GM18907 (cell line): ENCODE measurements around the gene OR51I2.

Experiments
- ATAC-seq: cut with Tn5 transposase; IDR thresholded peaks from one replicate; pipeline ENCODE4 v1.9.1; 2021; ENCODE audit warnings: mild to moderate bottlenecking, moderate library complexity; ENCODE audit not compliant: unreplicated experiment

OR51I2 gene

DNA sequence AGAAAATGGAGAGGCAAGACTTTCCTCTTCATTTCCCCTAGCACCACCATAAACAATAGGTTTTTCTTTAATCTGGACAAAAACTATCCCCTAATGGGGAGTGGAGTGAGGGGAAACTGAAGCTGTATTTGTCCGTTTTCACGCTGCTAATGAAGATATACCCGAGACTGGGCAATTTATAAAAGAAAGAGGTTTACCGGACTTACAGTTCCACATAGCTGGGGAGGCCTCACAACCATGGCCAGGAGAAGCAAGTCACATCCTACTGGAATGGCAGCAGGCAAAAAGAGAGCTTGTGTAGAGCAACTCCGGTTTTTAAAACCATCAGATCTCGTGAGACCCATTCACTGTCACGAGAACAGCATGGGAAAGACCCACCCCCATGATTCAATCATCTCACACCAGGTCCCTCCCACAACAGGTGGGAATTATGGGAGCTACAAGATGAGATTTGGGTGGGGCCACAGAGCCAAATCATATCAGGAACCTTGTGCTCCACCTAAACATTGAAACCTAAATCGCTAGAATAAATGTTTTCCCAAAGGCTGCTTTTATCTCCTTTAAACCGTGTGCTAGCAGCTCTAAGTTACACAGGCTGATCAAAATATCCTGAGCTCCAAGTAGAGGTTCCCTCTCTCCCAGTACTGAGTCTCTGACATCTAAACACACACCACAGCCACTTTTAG lies 56.4 kb downstream of the OR51I2 start:
- ATAC-seq: no peak
